Measurements from ENCODE around the gene C19orf53.
"Not testable (repeated sequence)": the region's sequence is repeated elsewhere in the genome, so short reads cannot be mapped to it uniquely, and the experiment has no call there.

The C19orf53 gene

DNA sequence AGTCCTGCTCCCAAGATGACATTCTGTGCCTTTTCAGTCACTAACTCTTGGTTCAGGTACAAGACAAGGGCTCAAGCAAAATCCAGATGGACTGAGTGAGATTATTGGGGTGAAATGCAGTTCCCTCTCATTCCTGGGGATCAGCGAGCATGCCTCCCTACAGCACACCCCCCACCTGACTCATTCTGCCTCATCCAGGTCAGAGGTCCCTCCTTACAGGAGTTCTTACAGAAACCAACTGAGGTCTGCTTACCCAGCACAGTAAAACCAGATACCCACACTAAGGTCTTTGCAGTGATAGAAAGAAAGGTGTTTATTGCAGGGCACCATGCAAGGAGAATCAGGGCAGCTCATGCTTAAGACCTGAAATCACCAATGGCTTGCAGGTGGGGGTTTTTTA is 31.5 kb upstream of the C19orf53 start:
- Histone ChIP-seq H3K27me3 (replicated peaks; ENCODE audit: control insufficient read depth, insufficient read depth, low read length, poor library complexity, severe bottlenecking) (no peaks in the 10 kb centered on the region), H3K9me3 (ENCODE audit: control insufficient read depth, low read length) (no peaks in the 10 kb centered on the region), H3K27ac (ENCODE audit: insufficient read depth, low read length, poor library complexity, severe bottlenecking) (no peak overlapping the region), H3K4me1 (ENCODE audit: control insufficient read depth, insufficient read depth, low read length, poor library complexity, severe bottlenecking) (no peaks in the 10 kb centered on the region), H3K36me3 (ENCODE audit: control insufficient read depth, insufficient read depth, low read length) (no peaks in the 10 kb centered on the region), H3K4me3 (ENCODE audit: insufficient read depth, low read depth, low read length, poor library complexity, severe bottlenecking) (no peak overlapping the region)
- no peak for DNase-seq

- no peaks in the 10 kb centered on the region for H3K27me3 ChIP-seq (replicated peaks; ENCODE audit: control insufficient read depth, insufficient read depth, low read length, poor library complexity, severe bottlenecking)
- H3K4me3 ChIP-seq (ENCODE audit: insufficient read depth, low read depth, low read length, poor library complexity, severe bottlenecking): no peak overlapping the region
- no peak for DNase-seq
- H3K4me1 ChIP-seq (ENCODE audit: control insufficient read depth, insufficient read depth, low read length, poor library complexity, severe bottlenecking): peaks cover 8% of the 10 kb centered on the region
- no peaks in the 10 kb centered on the region for H3K9me3 ChIP-seq (ENCODE audit: control insufficient read depth, low read length)
- no peak overlapping the region for H3K27ac ChIP-seq (ENCODE audit: insufficient read depth, low read length, poor library complexity, severe bottlenecking)
- no peaks in the 10 kb centered on the region for H3K36me3 ChIP-seq (ENCODE audit: control insufficient read depth, insufficient read depth, low read length)
Measured at GRCh38 chr19:13744174-13744573, 30.1 kb upstream of the C19orf53 start.

DNA sequence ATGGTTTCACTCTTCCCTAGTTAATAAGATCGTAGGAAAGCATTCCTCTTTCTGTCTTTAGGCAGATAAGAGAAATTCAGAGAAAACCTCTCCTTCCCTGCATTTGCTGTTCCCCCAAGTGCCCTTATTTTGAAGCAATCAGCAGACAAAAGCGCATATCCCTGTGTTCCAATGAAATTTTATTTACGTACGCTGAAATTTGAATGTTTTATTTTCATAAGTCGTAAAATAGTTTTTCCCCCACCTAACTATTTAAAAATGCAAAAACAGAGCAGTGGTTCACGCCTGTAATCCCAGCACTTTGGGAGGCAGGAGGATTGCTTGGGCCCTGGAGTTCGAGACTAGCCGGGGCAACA is 27.2 kb upstream of the C19orf53 start:
- Histone ChIP-seq H3K4me3 (ENCODE audit: insufficient read depth, low read depth, low read length, poor library complexity, severe bottlenecking) (peak overlapping the region; percentile 81), H3K27me3 (replicated peaks; ENCODE audit: control insufficient read depth, insufficient read depth, low read length, poor library complexity, severe bottlenecking) (no peaks in the 10 kb centered on the region), H3K4me1 (ENCODE audit: control insufficient read depth, insufficient read depth, low read length, poor library complexity, severe bottlenecking) (peaks cover 8% of the 10 kb centered on the region), H3K36me3 (ENCODE audit: control insufficient read depth, insufficient read depth, low read length) (no peaks in the 10 kb centered on the region), H3K9me3 (ENCODE audit: control insufficient read depth, low read length) (no peaks in the 10 kb centered on the region), H3K27ac (ENCODE audit: insufficient read depth, low read length, poor library complexity, severe bottlenecking) (peak overlapping the region; percentile 87)
- DNase-seq: no peak

DNA sequence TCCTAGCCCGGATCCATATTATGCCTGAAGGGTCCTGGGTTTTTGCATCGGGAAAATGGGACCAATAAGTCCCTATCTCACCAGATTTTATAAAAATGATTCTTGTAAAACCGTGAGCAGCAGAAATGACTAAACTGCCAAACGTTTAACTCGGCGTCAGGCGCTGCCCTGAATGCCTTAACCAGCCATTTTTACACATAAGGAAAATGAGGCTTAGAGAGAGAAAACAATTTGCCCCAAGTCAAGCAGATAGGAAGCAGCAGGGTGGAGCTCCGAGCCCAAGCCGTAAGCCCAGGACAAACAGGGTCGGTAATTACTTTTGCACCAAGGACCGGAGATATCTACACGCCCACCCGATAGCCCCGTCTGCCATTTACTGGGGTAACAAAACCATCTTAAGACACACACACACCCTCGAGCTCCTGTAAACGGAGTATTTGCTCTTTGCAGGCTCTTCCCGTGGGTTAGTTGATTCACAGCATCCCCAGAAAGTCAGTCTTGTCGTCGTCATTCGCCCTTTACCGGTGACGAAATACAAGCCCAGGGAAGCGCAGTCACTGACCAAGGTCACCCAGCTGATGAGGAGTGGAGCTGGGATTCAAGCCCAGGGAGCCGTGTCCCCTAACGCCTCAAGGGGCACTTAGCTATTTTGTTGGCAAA is 26.0 kb upstream of the C19orf53 start:
- Histone ChIP-seq H3K4me1 (ENCODE audit: control insufficient read depth, insufficient read depth, low read length, poor library complexity, severe bottlenecking) (peaks cover 8% of the 10 kb centered on the region), H3K9me3 (ENCODE audit: control insufficient read depth, low read length) (no peaks in the 10 kb centered on the region), H3K36me3 (ENCODE audit: control insufficient read depth, insufficient read depth, low read length) (peaks cover 5% of the 10 kb centered on the region), H3K4me3 (ENCODE audit: insufficient read depth, low read depth, low read length, poor library complexity, severe bottlenecking) (peak overlapping the region; percentile 81), H3K27me3 (replicated peaks; ENCODE audit: control insufficient read depth, insufficient read depth, low read length, poor library complexity, severe bottlenecking) (no peaks in the 10 kb centered on the region), H3K27ac (ENCODE audit: insufficient read depth, low read length, poor library complexity, severe bottlenecking) (peak overlapping the region; percentile 87)
- DNase-seq: no peak

DNA sequence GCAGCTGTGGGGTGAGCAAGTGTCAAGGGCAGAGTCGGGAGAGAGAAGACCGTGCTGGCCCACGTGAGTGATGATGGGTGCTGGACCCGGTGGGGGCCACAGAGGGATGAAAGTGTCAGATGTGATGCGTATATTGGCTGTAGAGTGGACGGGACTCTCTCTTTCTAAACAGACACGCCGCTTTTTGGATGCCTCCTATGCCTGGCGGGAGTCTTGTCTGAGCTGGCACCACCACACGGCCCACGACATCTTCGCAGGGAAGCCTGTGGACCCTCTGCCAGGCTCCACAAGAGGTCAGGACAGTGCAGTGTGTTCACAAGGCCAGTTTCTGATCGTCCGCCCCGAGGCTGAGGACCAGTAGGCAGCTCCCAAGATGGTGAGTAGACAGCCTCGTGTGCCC is 22.8 kb upstream of the C19orf53 start:
- no peak overlapping the region for H3K4me3 ChIP-seq (ENCODE audit: insufficient read depth, low read depth, low read length, poor library complexity, severe bottlenecking)
- H3K27me3 ChIP-seq (replicated peaks; ENCODE audit: control insufficient read depth, insufficient read depth, low read length, poor library complexity, severe bottlenecking): no peaks in the 10 kb centered on the region
- DNase-seq: no peak
- no peaks in the 10 kb centered on the region for H3K9me3 ChIP-seq (ENCODE audit: control insufficient read depth, low read length)
- no peak overlapping the region for H3K27ac ChIP-seq (ENCODE audit: insufficient read depth, low read length, poor library complexity, severe bottlenecking)
- H3K36me3 ChIP-seq (ENCODE audit: control insufficient read depth, insufficient read depth, low read length): peaks cover 21% of the 10 kb centered on the region
- peaks cover 8% of the 10 kb centered on the region for H3K4me1 ChIP-seq (ENCODE audit: control insufficient read depth, insufficient read depth, low read length, poor library complexity, severe bottlenecking)

DNA sequence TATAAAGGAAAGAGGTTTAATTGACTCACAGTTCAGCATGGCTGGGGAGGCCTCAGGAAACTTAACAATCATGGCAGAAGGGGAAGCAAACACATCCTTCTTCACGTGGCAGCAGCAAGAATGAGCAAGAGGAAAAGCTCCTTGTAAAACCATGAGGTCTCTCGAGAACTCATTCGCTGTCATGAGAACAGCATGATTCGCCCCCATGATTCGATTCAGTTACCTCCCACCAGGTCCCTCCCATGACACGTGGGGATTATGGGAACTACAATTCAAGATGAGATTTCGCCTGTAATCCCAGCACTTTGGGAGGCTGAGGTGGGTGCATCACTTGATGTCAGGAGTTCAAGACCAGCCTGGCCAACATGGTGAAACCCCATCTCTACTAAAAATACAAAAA is 20.6 kb upstream of the C19orf53 start:
- DNase-seq: not testable (repeated sequence)

DNA sequence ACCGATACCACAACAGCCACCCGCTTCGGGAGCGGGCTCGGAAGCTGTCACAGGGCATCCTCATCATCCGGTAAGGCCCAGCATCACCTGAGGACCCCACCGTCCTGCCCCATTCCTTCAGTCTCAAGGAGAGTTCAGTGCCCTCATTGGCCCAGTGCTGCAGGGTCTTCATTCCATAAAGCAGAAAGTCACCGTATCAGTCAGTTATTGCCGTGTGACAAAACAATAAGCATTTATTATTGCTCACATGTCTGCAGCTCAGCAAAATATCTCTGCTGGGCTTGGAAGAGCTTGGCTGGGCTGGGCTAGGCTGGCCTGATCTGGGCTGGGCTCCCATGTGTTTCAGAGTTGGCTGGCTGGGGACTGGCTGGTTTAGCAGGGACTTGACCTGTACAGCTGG is 18.0 kb upstream of the C19orf53 start:
- Histone ChIP-seq H3K4me1 (ENCODE audit: control insufficient read depth, insufficient read depth, low read length, poor library complexity, severe bottlenecking) (no peaks in the 10 kb centered on the region), H3K27ac (ENCODE audit: insufficient read depth, low read length, poor library complexity, severe bottlenecking) (no peak overlapping the region), H3K27me3 (replicated peaks; ENCODE audit: control insufficient read depth, insufficient read depth, low read length, poor library complexity, severe bottlenecking) (no peaks in the 10 kb centered on the region), H3K9me3 (ENCODE audit: control insufficient read depth, low read length) (no peaks in the 10 kb centered on the region), H3K36me3 (ENCODE audit: control insufficient read depth, insufficient read depth, low read length) (peaks cover 53% of the 10 kb centered on the region), H3K4me3 (ENCODE audit: insufficient read depth, low read depth, low read length, poor library complexity, severe bottlenecking) (no peak overlapping the region)
- DNase-seq: no peak

More for the DNA sequence above, 20.6 kb upstream of the C19orf53 start:
- not testable (repeated sequence) for H3K4me3 ChIP-seq (ENCODE audit: insufficient read depth, low read depth, low read length, poor library complexity, severe bottlenecking); H3K27ac ChIP-seq (ENCODE audit: insufficient read depth, low read length, poor library complexity, severe bottlenecking); H3K27me3 ChIP-seq (replicated peaks; ENCODE audit: control insufficient read depth, insufficient read depth, low read length, poor library complexity, severe bottlenecking); H3K9me3 ChIP-seq (ENCODE audit: control insufficient read depth, low read length); H3K4me1 ChIP-seq (ENCODE audit: control insufficient read depth, insufficient read depth, low read length, poor library complexity, severe bottlenecking)
- H3K36me3 ChIP-seq (ENCODE audit: control insufficient read depth, insufficient read depth, low read length): peaks cover 39% of the 10 kb centered on the region

DNA sequence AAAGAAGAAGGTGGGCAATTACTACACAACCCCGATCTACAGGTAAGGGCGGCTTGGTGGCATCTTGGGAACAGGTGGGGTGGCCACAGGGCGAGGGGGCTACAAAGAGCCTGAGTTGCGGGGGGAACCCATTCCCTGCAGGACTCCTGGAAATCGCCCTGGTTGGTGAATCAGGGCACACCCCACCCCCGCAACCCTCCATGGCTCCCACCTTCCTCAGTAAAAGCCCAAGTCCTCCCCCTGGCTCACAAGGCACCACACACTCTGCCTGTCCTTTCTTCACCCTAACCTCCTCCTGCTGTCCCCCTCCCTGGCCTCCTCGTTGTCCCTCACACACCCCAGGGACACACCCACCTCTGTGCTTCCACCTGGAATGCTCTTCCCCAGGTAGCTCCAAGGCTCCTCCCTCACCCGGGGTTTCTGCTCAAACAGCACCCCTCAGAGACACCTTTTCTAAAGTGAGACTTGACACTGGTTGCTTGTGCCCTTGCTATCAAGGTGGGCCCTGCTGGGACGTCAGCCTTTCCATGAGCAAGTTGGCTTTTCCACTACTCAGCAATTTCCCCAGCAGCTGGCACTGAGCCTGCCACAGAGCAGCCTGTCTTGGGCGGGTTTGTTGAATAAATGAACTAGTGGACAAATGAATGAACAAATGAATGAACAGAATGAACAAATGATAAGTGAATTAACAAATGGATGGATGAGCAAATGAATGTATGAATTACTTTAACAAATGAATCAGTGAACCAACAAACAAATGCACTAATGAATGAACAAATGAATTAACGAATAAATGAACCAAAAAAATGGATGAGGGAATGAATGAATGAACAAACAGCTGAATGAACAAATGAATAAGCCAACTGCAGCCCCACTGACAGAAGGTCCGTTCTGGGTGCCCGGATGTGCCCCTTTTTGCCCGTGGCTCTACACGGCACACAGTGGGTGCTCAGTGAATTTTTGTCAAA is 16.2 kb upstream of the C19orf53 start:
- no peak for DNase-seq
- Histone ChIP-seq H3K27me3 (replicated peaks; ENCODE audit: control insufficient read depth, insufficient read depth, low read length, poor library complexity, severe bottlenecking) (no peaks in the 10 kb centered on the region), H3K4me1 (ENCODE audit: control insufficient read depth, insufficient read depth, low read length, poor library complexity, severe bottlenecking) (no peaks in the 10 kb centered on the region), H3K4me3 (ENCODE audit: insufficient read depth, low read depth, low read length, poor library complexity, severe bottlenecking) (no peak overlapping the region), H3K36me3 (ENCODE audit: control insufficient read depth, insufficient read depth, low read length) (peaks cover 53% of the 10 kb centered on the region), H3K27ac (ENCODE audit: insufficient read depth, low read length, poor library complexity, severe bottlenecking) (no peak overlapping the region), H3K9me3 (ENCODE audit: control insufficient read depth, low read length) (no peaks in the 10 kb centered on the region)

DNA sequence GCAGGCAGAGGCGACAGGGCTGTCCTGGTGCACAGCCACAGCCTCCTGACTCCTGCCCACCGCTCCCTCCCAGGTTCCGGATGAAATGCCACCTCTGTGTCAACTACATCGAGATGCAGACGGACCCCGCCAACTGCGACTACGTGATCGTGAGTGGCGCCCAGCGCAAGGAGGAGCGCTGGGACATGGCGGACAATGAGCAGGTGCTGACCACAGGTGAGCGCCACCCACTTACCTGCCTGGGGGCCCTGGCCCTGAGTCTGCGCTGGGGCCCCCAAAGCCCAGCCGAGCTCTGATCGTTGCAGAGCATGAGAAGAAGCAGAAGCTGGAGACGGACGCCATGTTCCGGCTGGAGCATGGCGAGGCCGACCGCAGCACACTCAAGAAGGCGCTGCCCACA is 15.5 kb upstream of the C19orf53 start:
- Histone ChIP-seq H3K4me1 (ENCODE audit: control insufficient read depth, insufficient read depth, low read length, poor library complexity, severe bottlenecking) (no peaks in the 10 kb centered on the region), H3K36me3 (ENCODE audit: control insufficient read depth, insufficient read depth, low read length) (peaks cover 53% of the 10 kb centered on the region), H3K27ac (ENCODE audit: insufficient read depth, low read length, poor library complexity, severe bottlenecking) (no peak overlapping the region), H3K9me3 (ENCODE audit: control insufficient read depth, low read length) (no peaks in the 10 kb centered on the region), H3K27me3 (replicated peaks; ENCODE audit: control insufficient read depth, insufficient read depth, low read length, poor library complexity, severe bottlenecking) (no peaks in the 10 kb centered on the region), H3K4me3 (ENCODE audit: insufficient read depth, low read depth, low read length, poor library complexity, severe bottlenecking) (no peak overlapping the region)
- DNase-seq: no peak

DNA sequence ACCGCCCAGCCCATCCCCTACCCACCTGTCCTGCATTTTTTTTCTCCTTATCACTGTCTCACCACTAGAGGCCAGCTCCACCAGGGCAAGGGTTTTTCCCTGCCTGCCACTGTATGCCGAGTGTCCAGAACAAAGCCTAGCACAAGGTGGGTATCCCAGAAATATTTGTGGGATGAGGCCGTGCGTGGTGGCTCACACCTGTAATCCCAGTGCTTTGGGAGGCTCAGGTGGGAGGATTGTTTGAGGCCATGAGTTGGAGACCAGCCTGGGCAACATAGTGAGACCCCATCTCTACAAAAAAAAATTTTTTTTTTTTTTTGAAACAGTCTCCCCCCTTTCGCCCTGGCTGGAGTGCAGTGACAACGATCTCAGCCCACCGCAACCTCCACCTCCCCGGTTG is 12.8 kb upstream of the C19orf53 start:
- Histone ChIP-seq H3K27me3 (replicated peaks; ENCODE audit: control insufficient read depth, insufficient read depth, low read length, poor library complexity, severe bottlenecking) (no peaks in the 10 kb centered on the region), H3K36me3 (ENCODE audit: control insufficient read depth, insufficient read depth, low read length) (peaks cover 37% of the 10 kb centered on the region), H3K9me3 (ENCODE audit: control insufficient read depth, low read length) (no peaks in the 10 kb centered on the region), H3K27ac (ENCODE audit: insufficient read depth, low read length, poor library complexity, severe bottlenecking) (no peak overlapping the region), H3K4me1 (ENCODE audit: control insufficient read depth, insufficient read depth, low read length, poor library complexity, severe bottlenecking) (peaks cover 5% of the 10 kb centered on the region), H3K4me3 (ENCODE audit: insufficient read depth, low read depth, low read length, poor library complexity, severe bottlenecking) (no peak overlapping the region)
- DNase-seq: no peak
